Lower leg skin (tissue), 3 donors: ENCODE measurements around the gene FAM187B.

ENCODE experiments used
- POLR2A ChIP-seq, 2 donors: fragments of 450-650 bp; IDR thresholded peaks; one replicate each; pipeline ENCODE4 v1.6.1; 2016 to 2017; ENCODE audit warnings: antibody characterized with exemption in 2 of 2, mild to moderate bottlenecking in 1 of 2, moderate library complexity in 1 of 2
- TF ChIP-seq, protein P1 (sequence below), 3 donors: fragments of 450-650 bp; IDR thresholded peaks; one replicate each; pipeline ENCODE4 v1.5.1; 2016; ENCODE audit warnings: antibody characterized with exemption in 3 of 3, mild to moderate bottlenecking in 3 of 3, moderate library complexity in 2 of 3

- TF ChIP-seq, protein P1, sequence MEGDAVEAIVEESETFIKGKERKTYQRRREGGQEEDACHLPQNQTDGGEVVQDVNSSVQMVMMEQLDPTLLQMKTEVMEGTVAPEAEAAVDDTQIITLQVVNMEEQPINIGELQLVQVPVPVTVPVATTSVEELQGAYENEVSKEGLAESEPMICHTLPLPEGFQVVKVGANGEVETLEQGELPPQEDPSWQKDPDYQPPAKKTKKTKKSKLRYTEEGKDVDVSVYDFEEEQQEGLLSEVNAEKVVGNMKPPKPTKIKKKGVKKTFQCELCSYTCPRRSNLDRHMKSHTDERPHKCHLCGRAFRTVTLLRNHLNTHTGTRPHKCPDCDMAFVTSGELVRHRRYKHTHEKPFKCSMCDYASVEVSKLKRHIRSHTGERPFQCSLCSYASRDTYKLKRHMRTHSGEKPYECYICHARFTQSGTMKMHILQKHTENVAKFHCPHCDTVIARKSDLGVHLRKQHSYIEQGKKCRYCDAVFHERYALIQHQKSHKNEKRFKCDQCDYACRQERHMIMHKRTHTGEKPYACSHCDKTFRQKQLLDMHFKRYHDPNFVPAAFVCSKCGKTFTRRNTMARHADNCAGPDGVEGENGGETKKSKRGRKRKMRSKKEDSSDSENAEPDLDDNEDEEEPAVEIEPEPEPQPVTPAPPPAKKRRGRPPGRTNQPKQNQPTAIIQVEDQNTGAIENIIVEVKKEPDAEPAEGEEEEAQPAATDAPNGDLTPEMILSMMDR (IDR thresholded peaks at IDR 0.05): no peak
- TF ChIP-seq POLR2A (IDR thresholded peaks at IDR 0.05): no peak
These were observed 4.6 kb downstream of the FAM187B start for GRCh38 chr19:35223862-35224505.
